Prostate gland (tissue), 2 donors: ENCODE results near the gene FOXC1. TPM values are rescaled to one million over a fixed set of nuclear protein-coding genes. Genes with fewer than 3 reads are reported as not detected.

Source experiments
- DNase-seq: peaks from one replicate; pipeline ENCODE4 v3.0.0-alpha.2; 2019; ENCODE audit warnings: low spot score
- H3K27ac ChIP-seq, 2 donors: fragments of 200-600 bp; sonication (generic); 2 replicates each; pipeline ENCODE4 v1.5.1; 2017 to 2019
- H3K27me3 ChIP-seq: fragments of 200-600 bp; sonication (generic); replicated peaks from 2 replicates; pipeline ENCODE4 v1.5.1; 2019; ENCODE audit not compliant: insufficient read depth
- H3K36me3 ChIP-seq, 2 donors: fragments of 200-600 bp; sonication (generic); 1 replicate in 1 of 2; 2 replicates in 1 of 2; pipeline versions ENCODE4 v1.5.1 to v1.8.1; 2017 to 2019
- H3K4me1 ChIP-seq: fragments of 200-600 bp; sonication (generic); replicated peaks from 2 replicates; pipeline ENCODE4 v1.5.1; 2019
- H3K4me3 ChIP-seq, 2 donors: fragments of 200-600 bp; sonication (generic); 2 replicates each; pipeline ENCODE4 v1.5.1; 2017 to 2019
- H3K9me3 ChIP-seq: fragments of 200-600 bp; sonication (generic); 2 replicates; pipeline ENCODE4 v1.5.1; 2017
- POLR2A ChIP-seq: fragments of 450-650 bp; IDR thresholded peaks from one replicate; pipeline ENCODE4 v1.6.1; 2016; ENCODE audit warnings: antibody characterized with exemption, mild to moderate bottlenecking
- POLR2AphosphoS5 ChIP-seq: sonication (generic); formaldehyde crosslinking; IDR thresholded peaks from one replicate; pipeline ENCODE4 v1.6.1; 2017; ENCODE audit warnings: antibody characterized with exemption
- WGBS: methylation state at CpG from one replicate; pipeline ENCODE4 v1.1.5; 2018; 5-methylcytosine and 5-hydroxymethylcytosine counted together
- intact Hi-C: fragments of 100-400 bp; cut with DNase I; formaldehyde crosslinking; loops from one replicate; pipeline ENCODE4 v1.14.2; 2022
- total RNA-seq, 2 donors: library from RNA; depleted of rRNA; stranded (reverse); fragments of >200 nt; gene quantifications; one replicate each; pipeline ENCODE4 v1.1.0, GENCODE V29; 2016
- TF ChIP-seq, protein P1 (sequence below), 4 experiments: fragments of 200-600 bp in 2 of 4; fragments of 450-650 bp in 2 of 4; sonication (generic) in 2 of 4; IDR thresholded peaks; 1 replicate in 3 of 4; 2 replicates in 1 of 4; pipeline ENCODE4 v1.5.1; 2016 to 2019; ENCODE audit warnings: antibody characterized with exemption in 4 of 4, mild to moderate bottlenecking in 2 of 4, moderate library complexity in 2 of 4

Gene FOXC1
- total RNA-seq, 2 donors from 2014 or later, result 9.2 to 11.2 TPM

DNA sequence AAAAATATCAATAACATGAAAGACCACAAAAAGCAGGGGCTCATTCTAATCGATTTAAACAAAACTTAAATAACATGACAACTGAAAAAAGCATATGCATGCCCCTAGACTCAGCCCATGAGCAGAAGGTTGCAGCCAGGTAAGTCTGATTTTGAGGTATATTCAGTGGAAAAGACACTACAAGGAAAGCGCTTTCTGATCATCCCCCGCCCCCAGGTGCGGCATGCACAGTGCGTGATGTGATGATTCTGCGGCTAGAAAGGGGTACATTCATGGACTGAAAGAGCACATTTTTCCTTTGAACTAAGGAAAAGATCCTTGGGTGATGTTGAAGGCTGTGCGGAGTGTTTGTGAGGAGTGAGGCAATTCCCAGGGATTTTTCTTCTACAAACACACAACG, 16.9 kb upstream of the FOXC1 start:
- intact Hi-C loops, result no loop called here
- H3K4me1 ChIP-seq, result no peaks in the 10 kb centered on the region
- 91% methylated on average over 8 of the region's 8 CpGs for WGBS
- TF ChIP-seq, protein P1, sequence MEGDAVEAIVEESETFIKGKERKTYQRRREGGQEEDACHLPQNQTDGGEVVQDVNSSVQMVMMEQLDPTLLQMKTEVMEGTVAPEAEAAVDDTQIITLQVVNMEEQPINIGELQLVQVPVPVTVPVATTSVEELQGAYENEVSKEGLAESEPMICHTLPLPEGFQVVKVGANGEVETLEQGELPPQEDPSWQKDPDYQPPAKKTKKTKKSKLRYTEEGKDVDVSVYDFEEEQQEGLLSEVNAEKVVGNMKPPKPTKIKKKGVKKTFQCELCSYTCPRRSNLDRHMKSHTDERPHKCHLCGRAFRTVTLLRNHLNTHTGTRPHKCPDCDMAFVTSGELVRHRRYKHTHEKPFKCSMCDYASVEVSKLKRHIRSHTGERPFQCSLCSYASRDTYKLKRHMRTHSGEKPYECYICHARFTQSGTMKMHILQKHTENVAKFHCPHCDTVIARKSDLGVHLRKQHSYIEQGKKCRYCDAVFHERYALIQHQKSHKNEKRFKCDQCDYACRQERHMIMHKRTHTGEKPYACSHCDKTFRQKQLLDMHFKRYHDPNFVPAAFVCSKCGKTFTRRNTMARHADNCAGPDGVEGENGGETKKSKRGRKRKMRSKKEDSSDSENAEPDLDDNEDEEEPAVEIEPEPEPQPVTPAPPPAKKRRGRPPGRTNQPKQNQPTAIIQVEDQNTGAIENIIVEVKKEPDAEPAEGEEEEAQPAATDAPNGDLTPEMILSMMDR (IDR thresholded peaks at IDR 0.05), result no peak
- TF ChIP-seq POLR2A, result no peak
- no peak for TF ChIP-seq POLR2AphosphoS5
- no peak overlapping the region for H3K27ac ChIP-seq
- no peaks in the 10 kb centered on the region for H3K9me3 ChIP-seq
- H3K4me3 ChIP-seq, result no peak overlapping the region
- H3K27me3 ChIP-seq, result no peaks in the 10 kb centered on the region
- H3K36me3 ChIP-seq, result no peaks in the 10 kb centered on the region
- no peak for DNase-seq

- no peaks in the 10 kb centered on the region for H3K27me3 ChIP-seq
- no peak for DNase-seq
- WGBS, result 67% methylated on average over 20 of the region's 20 CpGs
- H3K4me3 ChIP-seq, result no peak overlapping the region
- no peaks in the 10 kb centered on the region for H3K36me3 ChIP-seq
- no peak overlapping the region for H3K27ac ChIP-seq
- no peaks in the 10 kb centered on the region for H3K4me1 ChIP-seq
- TF ChIP-seq, protein P1 (IDR thresholded peaks at IDR 0.05), result no peak
- TF ChIP-seq POLR2A, result no peak
- intact Hi-C loops, result no loop called here
- no peaks in the 10 kb centered on the region for H3K9me3 ChIP-seq
These were observed 16.3 kb upstream of the FOXC1 start for GRCh38 chr6:1593286-1593957.

DNA sequence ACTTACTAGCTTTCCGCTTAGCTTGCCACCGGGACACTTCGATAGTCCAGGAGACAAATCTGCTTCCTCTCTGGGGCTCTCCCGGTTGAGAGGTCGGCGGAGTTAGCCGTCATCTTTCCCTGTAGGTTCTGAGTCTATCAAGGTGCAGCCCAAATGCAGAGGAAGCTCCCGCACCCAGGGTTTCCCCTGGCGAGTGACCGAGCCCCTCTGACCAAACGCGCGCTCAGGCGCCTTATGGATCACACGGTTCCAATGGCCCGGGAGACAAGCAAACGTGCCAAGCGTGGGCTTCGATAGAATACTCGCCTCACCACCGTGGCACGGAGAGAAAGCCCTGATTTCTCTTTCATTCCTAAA, 15.8 kb upstream of the FOXC1 start:
- no peak overlapping the region for H3K4me3 ChIP-seq
- no peak for DNase-seq
- 50% methylated on average over 22 of the region's 22 CpGs for WGBS
- H3K27me3 ChIP-seq, result no peaks in the 10 kb centered on the region
- TF ChIP-seq, protein P1 (IDR thresholded peaks at IDR 0.05), result no peak
- TF ChIP-seq POLR2A (no peak), POLR2AphosphoS5 (no peak)
- no peak overlapping the region for H3K27ac ChIP-seq
- no peaks in the 10 kb centered on the region for H3K36me3 ChIP-seq
- no peaks in the 10 kb centered on the region for H3K4me1 ChIP-seq
- intact Hi-C loops, result no loop called here
- H3K9me3 ChIP-seq, result no peaks in the 10 kb centered on the region

- no peaks in the 10 kb centered on the region for H3K4me1 ChIP-seq
- H3K27me3 ChIP-seq, result no peaks in the 10 kb centered on the region
- no peak overlapping the region for H3K27ac ChIP-seq
- intact Hi-C loops, result loop anchor here (5.0 kb wide), 2 partner anchors 1103 to 1153 kb away; no protein-coding TSS in a partner anchor
- no peak overlapping the region for H3K4me3 ChIP-seq
- no peak for DNase-seq
- WGBS, result 48% methylated on average over 33 of the region's 33 CpGs
- H3K36me3 ChIP-seq, result no peaks in the 10 kb centered on the region
- TF ChIP-seq POLR2AphosphoS5, result no peak
- TF ChIP-seq, protein P1 (IDR thresholded peaks at IDR 0.05), result no peak
- no peak for TF ChIP-seq POLR2A
- H3K9me3 ChIP-seq, result no peaks in the 10 kb centered on the region
These were observed 15.1 kb upstream of the FOXC1 start for GRCh38 chr6:1594445-1595200.
